OCI-LY7 (cell line): ENCODE measurements around the gene SMARCA2.

Source experiments
- EZH2phosphoT487 ChIP-seq: fragments of 200-600 bp; sonication (generic); IDR thresholded peaks from 2 replicates; pipeline ENCODE4 v1.6.1; 2018; ENCODE audit warnings: low read depth, borderline replicate concordance, mild to moderate bottlenecking, mixed run types, antibody characterized with exemption, low read length, moderate library complexity, mixed read lengths
- TF ChIP-seq, protein P1 (sequence below): fragments of 200-600 bp; sonication (generic); conservative IDR thresholded peaks from 2 replicates; pipeline ENCODE4 v1.5.1; 2014; ENCODE audit warnings: mild to moderate bottlenecking, antibody characterized with exemption, low read length, moderate library complexity, mixed read lengths

DNA sequence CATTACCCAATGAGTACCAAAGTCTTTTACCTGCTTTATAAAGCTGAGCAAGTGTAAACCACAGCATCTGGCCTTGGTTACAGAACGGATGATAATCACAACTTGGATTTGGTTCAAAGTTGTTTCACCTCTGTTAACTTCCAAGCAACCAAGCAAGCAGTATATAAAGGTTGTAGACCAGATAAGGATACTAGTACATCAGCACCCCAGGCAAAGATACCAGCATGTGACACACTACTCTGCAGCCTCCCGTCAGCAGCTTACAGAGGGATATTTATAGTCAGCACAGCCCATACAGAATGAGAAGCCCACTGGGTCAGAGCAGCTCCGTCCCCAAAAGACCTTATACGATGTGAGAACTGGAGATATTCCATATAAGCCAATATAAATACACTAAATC, 193.3 kb downstream of the SMARCA2 start:
- TF ChIP-seq, protein P1, sequence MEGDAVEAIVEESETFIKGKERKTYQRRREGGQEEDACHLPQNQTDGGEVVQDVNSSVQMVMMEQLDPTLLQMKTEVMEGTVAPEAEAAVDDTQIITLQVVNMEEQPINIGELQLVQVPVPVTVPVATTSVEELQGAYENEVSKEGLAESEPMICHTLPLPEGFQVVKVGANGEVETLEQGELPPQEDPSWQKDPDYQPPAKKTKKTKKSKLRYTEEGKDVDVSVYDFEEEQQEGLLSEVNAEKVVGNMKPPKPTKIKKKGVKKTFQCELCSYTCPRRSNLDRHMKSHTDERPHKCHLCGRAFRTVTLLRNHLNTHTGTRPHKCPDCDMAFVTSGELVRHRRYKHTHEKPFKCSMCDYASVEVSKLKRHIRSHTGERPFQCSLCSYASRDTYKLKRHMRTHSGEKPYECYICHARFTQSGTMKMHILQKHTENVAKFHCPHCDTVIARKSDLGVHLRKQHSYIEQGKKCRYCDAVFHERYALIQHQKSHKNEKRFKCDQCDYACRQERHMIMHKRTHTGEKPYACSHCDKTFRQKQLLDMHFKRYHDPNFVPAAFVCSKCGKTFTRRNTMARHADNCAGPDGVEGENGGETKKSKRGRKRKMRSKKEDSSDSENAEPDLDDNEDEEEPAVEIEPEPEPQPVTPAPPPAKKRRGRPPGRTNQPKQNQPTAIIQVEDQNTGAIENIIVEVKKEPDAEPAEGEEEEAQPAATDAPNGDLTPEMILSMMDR: no peak
- no peak for TF ChIP-seq EZH2phosphoT487
